DOHH2 (cell line): ENCODE results near the gene ABCG2.

Source experiments
- EZH2phosphoT487 ChIP-seq: fragments of 200-600 bp; sonication (generic); IDR thresholded peaks from 2 replicates; pipeline ENCODE4 v1.6.1; 2017; ENCODE audit warnings: borderline replicate concordance, mild to moderate bottlenecking, antibody characterized with exemption, low read length, moderate library complexity, mixed read lengths
- TF ChIP-seq, protein P1 (sequence below): fragments of 200-600 bp; sonication (generic); IDR thresholded peaks from one replicate; pipeline ENCODE4 v1.5.1; 2014; ENCODE audit warnings: antibody characterized with exemption, mild to moderate bottlenecking, low read depth, low read length; ENCODE audit not compliant: poor library complexity, severe bottlenecking

DNA sequence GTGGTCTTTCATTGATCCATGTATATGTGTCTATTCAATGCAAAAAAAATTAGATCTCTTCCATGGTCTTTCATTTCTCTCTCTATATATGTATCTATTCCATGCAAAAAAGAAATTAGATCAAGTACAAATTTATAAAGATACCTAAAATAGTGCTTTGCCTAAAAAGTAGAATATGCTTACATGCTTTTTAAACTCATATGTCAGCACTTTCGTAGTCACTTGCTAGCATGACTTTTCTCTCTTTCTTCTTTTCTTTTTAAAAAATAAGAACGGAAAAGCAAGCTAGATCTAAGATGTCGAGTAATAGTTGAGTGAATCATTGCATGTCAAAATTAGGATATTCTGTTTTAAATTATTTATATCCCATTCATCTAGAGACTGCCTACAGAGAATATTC lies 100.1 kb downstream of the ABCG2 start:
- TF ChIP-seq, protein P1, sequence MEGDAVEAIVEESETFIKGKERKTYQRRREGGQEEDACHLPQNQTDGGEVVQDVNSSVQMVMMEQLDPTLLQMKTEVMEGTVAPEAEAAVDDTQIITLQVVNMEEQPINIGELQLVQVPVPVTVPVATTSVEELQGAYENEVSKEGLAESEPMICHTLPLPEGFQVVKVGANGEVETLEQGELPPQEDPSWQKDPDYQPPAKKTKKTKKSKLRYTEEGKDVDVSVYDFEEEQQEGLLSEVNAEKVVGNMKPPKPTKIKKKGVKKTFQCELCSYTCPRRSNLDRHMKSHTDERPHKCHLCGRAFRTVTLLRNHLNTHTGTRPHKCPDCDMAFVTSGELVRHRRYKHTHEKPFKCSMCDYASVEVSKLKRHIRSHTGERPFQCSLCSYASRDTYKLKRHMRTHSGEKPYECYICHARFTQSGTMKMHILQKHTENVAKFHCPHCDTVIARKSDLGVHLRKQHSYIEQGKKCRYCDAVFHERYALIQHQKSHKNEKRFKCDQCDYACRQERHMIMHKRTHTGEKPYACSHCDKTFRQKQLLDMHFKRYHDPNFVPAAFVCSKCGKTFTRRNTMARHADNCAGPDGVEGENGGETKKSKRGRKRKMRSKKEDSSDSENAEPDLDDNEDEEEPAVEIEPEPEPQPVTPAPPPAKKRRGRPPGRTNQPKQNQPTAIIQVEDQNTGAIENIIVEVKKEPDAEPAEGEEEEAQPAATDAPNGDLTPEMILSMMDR = no peak
- no peak for TF ChIP-seq EZH2phosphoT487
